Measurements from ENCODE around the gene RABGAP1L.

RABGAP1L gene

GRCh38 chr1:174626031-174627025 is 467.0 kb downstream of the RABGAP1L start:
- TF ChIP-seq CTCF (IDR thresholded peaks at IDR 0.05; ENCODE audit: insufficient read depth, low read length, poor library complexity, severe bottlenecking): no peak
- no peak for TF ChIP-seq EZH2phosphoT487 (conservative IDR thresholded peaks at IDR 0.05; ENCODE audit: low read length)
- H3K27ac ChIP-seq (ENCODE audit: low read depth, low read length): no peak overlapping the region
- no peak overlapping the region for H3K4me2 ChIP-seq (ENCODE audit: low read depth, low read length, poor library complexity, severe bottlenecking)

GRCh38 chr1:174637487-174637886 is 478.2 kb downstream of the RABGAP1L start:
- H3K27ac ChIP-seq (ENCODE audit: low read depth, low read length): no peak overlapping the region
- no peaks in the 10 kb centered on the region for H3K27me3 ChIP-seq (ENCODE audit: low read length)
- no peak overlapping the region for H3K4me3 ChIP-seq (ENCODE audit: insufficient read depth, low read length, poor library complexity, severe bottlenecking)
- H3F3A ChIP-seq (ENCODE audit: insufficient read depth): peaks cover 4% of the 10 kb centered on the region; the same call in 1 of the 2 replicates
- H4K20me1 ChIP-seq (ENCODE audit: low read depth, low read length): no peaks in the 10 kb centered on the region
- no peaks in the 10 kb centered on the region for H3K9me2 ChIP-seq (replicated peaks; ENCODE audit: insufficient read depth, low read length)
- TF ChIP-seq EZH2phosphoT487 (conservative IDR thresholded peaks at IDR 0.05; ENCODE audit: low read length) (no peak), CTCF (IDR thresholded peaks at IDR 0.05; ENCODE audit: insufficient read depth, low read length, poor library complexity, severe bottlenecking) (no peak)
- no peaks in the 10 kb centered on the region for H3K9me3 ChIP-seq (ENCODE audit: insufficient read depth, low read length)
- no peaks in the 10 kb centered on the region for H3K79me2 ChIP-seq (ENCODE audit: insufficient read depth, low read length)
- H3K4me2 ChIP-seq (ENCODE audit: low read depth, low read length, poor library complexity, severe bottlenecking): no peak overlapping the region
- no peak overlapping the region for H3K9ac ChIP-seq (ENCODE audit: low read length)
- H3K36me3 ChIP-seq (ENCODE audit: low read length): peaks cover 12% of the 10 kb centered on the region
- H2AFZ ChIP-seq (ENCODE audit: low read depth, low read length, severe bottlenecking): no peak overlapping the region

More at GRCh38 chr1:174626031-174627025, 467.0 kb downstream of the RABGAP1L start:
- Histone ChIP-seq H3K9ac (ENCODE audit: low read length) (no peak overlapping the region), H3K4me3 (ENCODE audit: insufficient read depth, low read length, poor library complexity, severe bottlenecking) (no peak overlapping the region), H2AFZ (ENCODE audit: low read depth, low read length, severe bottlenecking) (no peak overlapping the region), H4K20me1 (ENCODE audit: low read depth, low read length) (no peaks in the 10 kb centered on the region), H3F3A (ENCODE audit: insufficient read depth) (no peaks in the 10 kb centered on the region), H3K9me3 (ENCODE audit: insufficient read depth, low read length) (no peaks in the 10 kb centered on the region), H3K79me2 (ENCODE audit: insufficient read depth, low read length) (0 out of 2 replicates have a peak, but pooled peaks cover 5% of the 10 kb centered on the region), H3K36me3 (ENCODE audit: low read length) (0 out of 2 replicates have a peak, but pooled peaks cover 3% of the 10 kb centered on the region), H3K27me3 (ENCODE audit: low read length) (no peaks in the 10 kb centered on the region), H3K9me2 (replicated peaks; ENCODE audit: insufficient read depth, low read length) (no peaks in the 10 kb centered on the region)

- no peak overlapping the region for H2AFZ ChIP-seq (ENCODE audit: low read depth, low read length, severe bottlenecking)
- peaks cover 12% of the 10 kb centered on the region for H3K36me3 ChIP-seq (ENCODE audit: low read length)
- no peak overlapping the region for H3K9ac ChIP-seq (ENCODE audit: low read length)
- no peak overlapping the region for H3K4me3 ChIP-seq (ENCODE audit: insufficient read depth, low read length, poor library complexity, severe bottlenecking)
- H3K9me2 ChIP-seq (replicated peaks; ENCODE audit: insufficient read depth, low read length): no peaks in the 10 kb centered on the region
- no peaks in the 10 kb centered on the region for H3K79me2 ChIP-seq (ENCODE audit: insufficient read depth, low read length)
- TF ChIP-seq CTCF (IDR thresholded peaks at IDR 0.05; ENCODE audit: insufficient read depth, low read length, poor library complexity, severe bottlenecking): no peak
- no peak for TF ChIP-seq EZH2phosphoT487 (conservative IDR thresholded peaks at IDR 0.05; ENCODE audit: low read length)
- no peaks in the 10 kb centered on the region for H3K9me3 ChIP-seq (ENCODE audit: insufficient read depth, low read length)
- no peaks in the 10 kb centered on the region for H4K20me1 ChIP-seq (ENCODE audit: low read depth, low read length)
- no peak overlapping the region for H3K4me2 ChIP-seq (ENCODE audit: low read depth, low read length, poor library complexity, severe bottlenecking)
- H3K27me3 ChIP-seq (ENCODE audit: low read length): no peaks in the 10 kb centered on the region
- H3F3A ChIP-seq (ENCODE audit: insufficient read depth): peaks cover 4% of the 10 kb centered on the region; the same call in 1 of the 2 replicates
- H3K27ac ChIP-seq (ENCODE audit: low read depth, low read length): no peak overlapping the region
Observed at GRCh38 chr1:174639461-174639860, 480.1 kb downstream of the RABGAP1L start.
